ENCODE measurements around the gene OLIG1. TPM values are rescaled to one million over a fixed set of nuclear protein-coding genes. Genes with fewer than 3 reads are reported as not detected.

OLIG1 gene
- total and polyA plus RNA-seq, 2 of the 4 experiments (the other 2 are of a cell fraction), result not detected

Other genes with a start within 250 kb of the OLIG1 start
- not detected in 2 replicates for gene OLIG2, start 44.2 kb upstream of the OLIG1 start, total RNA-seq (2012; rRNA removed)
- not detected in 2 replicates for gene OLIG2, start 44.2 kb upstream of the OLIG1 start, polyA plus RNA-seq (2012; rRNA removed)
- 6.3 and 7.2 TPM in 2 replicates for gene IFNAR2, start 159.8 kb downstream of the OLIG1 start, total RNA-seq (2012; rRNA removed)
- gene IFNAR2, start 159.8 kb downstream of the OLIG1 start, polyA plus RNA-seq (2012; rRNA removed), result 10.9 and 13.9 TPM in 2 replicates
- 40.8 and 45.2 TPM in 2 replicates for gene IL10RB, start 196.2 kb downstream of the OLIG1 start, total RNA-seq (2012; rRNA removed)
- gene IL10RB, start 196.2 kb downstream of the OLIG1 start, polyA plus RNA-seq (2012; rRNA removed), result 19.0 and 20.1 TPM in 2 replicates